Adipocyte (in vitro differentiated cells): ENCODE data around the gene IQGAP1.
"Not testable (repeated sequence)": the region's sequence is repeated elsewhere in the genome, so short reads cannot be mapped to it uniquely, and the experiment has no call there.

ENCODE experiments used
- DNase-seq: peaks from one replicate; pipeline ENCODE4 v3.0.0-alpha.2; 2015; ENCODE audit warnings: low read depth
- H3K27me3 ChIP-seq: replicated peaks from 2 replicates; pipeline ENCODE4 v1.7.0; 2013; ENCODE audit warnings: mild to moderate bottlenecking, low read length, moderate library complexity; ENCODE audit not compliant: control insufficient read depth, insufficient read depth
- H3K36me3 ChIP-seq: 2 replicates; pipeline ENCODE4 v1.7.0; 2013; ENCODE audit warnings: low read length, mild to moderate bottlenecking, moderate library complexity; ENCODE audit not compliant: control insufficient read depth, insufficient read depth, severe bottlenecking
- H3K4me1 ChIP-seq: 2 replicates; pipeline ENCODE4 v1.7.0; 2013; ENCODE audit warnings: mild to moderate bottlenecking, low read length, moderate library complexity; ENCODE audit not compliant: control insufficient read depth, insufficient read depth
- H3K4me3 ChIP-seq: 2 replicates; pipeline ENCODE4 v1.7.0; 2013; ENCODE audit warnings: mild to moderate bottlenecking, low read length, moderate library complexity
- H3K9ac ChIP-seq: 2 replicates; pipeline ENCODE4 v1.7.0; 2013; ENCODE audit warnings: mild to moderate bottlenecking, low read length, moderate library complexity
- H3K9me3 ChIP-seq: 2 replicates; pipeline ENCODE4 v1.7.0; 2013; ENCODE audit warnings: mild to moderate bottlenecking, low read length, moderate library complexity; ENCODE audit not compliant: control insufficient read depth

Gene IQGAP1

GRCh38 chr15:90401495-90401894 is 13.5 kb downstream of the IQGAP1 start:
- Histone ChIP-seq H3K36me3 (no peaks in the 10 kb centered on the region), H3K9me3 (no peaks in the 10 kb centered on the region), H3K4me3 (peak overlapping the region; percentile 70), H3K4me1 (peaks cover 63% of the 10 kb centered on the region), H3K27me3 (no peaks in the 10 kb centered on the region), H3K9ac (no peak overlapping the region)
- no peak for DNase-seq

GRCh38 chr15:90402223-90402622 is 14.2 kb downstream of the IQGAP1 start:
- peak; percentile 92 for DNase-seq
- no peaks in the 10 kb centered on the region for H3K27me3 ChIP-seq
- H3K9ac ChIP-seq, result peak overlapping the region; percentile 10
- H3K36me3 ChIP-seq, result no peaks in the 10 kb centered on the region
- H3K4me1 ChIP-seq, result peaks cover 68% of the 10 kb centered on the region
- no peaks in the 10 kb centered on the region for H3K9me3 ChIP-seq
- peak overlapping the region; percentile 70 for H3K4me3 ChIP-seq

GRCh38 chr15:90402767-90403166 is 14.7 kb downstream of the IQGAP1 start:
- Histone ChIP-seq H3K4me3 (no peak overlapping the region), H3K9ac (peak overlapping the region; percentile 5), H3K4me1 (peaks cover 74% of the 10 kb centered on the region), H3K9me3 (no peaks in the 10 kb centered on the region), H3K36me3 (no peaks in the 10 kb centered on the region), H3K27me3 (no peaks in the 10 kb centered on the region)
- DNase-seq, result no peak

- Histone ChIP-seq H3K4me3 (no peak overlapping the region), H3K27me3 (no peaks in the 10 kb centered on the region), H3K36me3 (no peaks in the 10 kb centered on the region), H3K4me1 (peaks cover 82% of the 10 kb centered on the region), H3K9me3 (no peaks in the 10 kb centered on the region), H3K9ac (peak overlapping the region; percentile 2)
- no peak for DNase-seq
These were observed 17.1 kb downstream of the IQGAP1 start for GRCh38 chr15:90405055-90405607.

GRCh38 chr15:90407336-90407735 is 19.3 kb downstream of the IQGAP1 start:
- no peak for DNase-seq
- H3K4me3 ChIP-seq, result peak overlapping the region; percentile 17
- H3K36me3 ChIP-seq, result no peaks in the 10 kb centered on the region
- no peak overlapping the region for H3K9ac ChIP-seq
- H3K9me3 ChIP-seq, result no peaks in the 10 kb centered on the region
- peaks cover 67% of the 10 kb centered on the region for H3K4me1 ChIP-seq
- no peaks in the 10 kb centered on the region for H3K27me3 ChIP-seq

GRCh38 chr15:90407871-90408317 is 19.9 kb downstream of the IQGAP1 start:
- DNase-seq, result no peak
- Histone ChIP-seq H3K4me1 (peaks cover 67% of the 10 kb centered on the region), H3K9me3 (no peaks in the 10 kb centered on the region), H3K27me3 (no peaks in the 10 kb centered on the region), H3K36me3 (no peaks in the 10 kb centered on the region), H3K4me3 (peak overlapping the region; percentile 22), H3K9ac (no peak overlapping the region)

- Histone ChIP-seq H3K9me3 (no peaks in the 10 kb centered on the region), H3K4me3 (no peak overlapping the region), H3K36me3 (no peaks in the 10 kb centered on the region), H3K9ac (no peak overlapping the region), H3K4me1 (peaks cover 67% of the 10 kb centered on the region), H3K27me3 (no peaks in the 10 kb centered on the region)
- DNase-seq, result no peak
These were observed 20.6 kb downstream of the IQGAP1 start for GRCh38 chr15:90408657-90409056.

GRCh38 chr15:90409587-90409986 is 21.5 kb downstream of the IQGAP1 start:
- not testable (repeated sequence) for H3K9ac ChIP-seq, H3K9me3 ChIP-seq, H3K27me3 ChIP-seq, H3K4me3 ChIP-seq, DNase-seq, H3K36me3 ChIP-seq
- H3K4me1 ChIP-seq, result peaks cover 67% of the 10 kb centered on the region

GRCh38 chr15:90410316-90410715 is 22.3 kb downstream of the IQGAP1 start:
- H3K36me3 ChIP-seq, DNase-seq, H3K9me3 ChIP-seq, H3K9ac ChIP-seq, H3K27me3 ChIP-seq, H3K4me3 ChIP-seq: not testable (repeated sequence)
- H3K4me1 ChIP-seq, result peaks cover 64% of the 10 kb centered on the region

GRCh38 chr15:90411176-90411575 is 23.1 kb downstream of the IQGAP1 start:
- no peaks in the 10 kb centered on the region for H3K36me3 ChIP-seq
- no peaks in the 10 kb centered on the region for H3K9me3 ChIP-seq
- no peak for DNase-seq
- H3K4me1 ChIP-seq, result peaks cover 61% of the 10 kb centered on the region
- no peaks in the 10 kb centered on the region for H3K27me3 ChIP-seq
- no peak overlapping the region for H3K4me3 ChIP-seq
- no peak overlapping the region for H3K9ac ChIP-seq

GRCh38 chr15:90412356-90413194 is 24.5 kb downstream of the IQGAP1 start:
- H3K9me3 ChIP-seq, result no peaks in the 10 kb centered on the region
- no peaks in the 10 kb centered on the region for H3K27me3 ChIP-seq
- peak; percentile 74 for DNase-seq
- H3K9ac ChIP-seq, result no peak overlapping the region
- no peaks in the 10 kb centered on the region for H3K36me3 ChIP-seq
- no peak overlapping the region for H3K4me3 ChIP-seq
- H3K4me1 ChIP-seq, result peaks cover 47% of the 10 kb centered on the region
